HepG2 (cell line): ENCODE results near the gene PNKD. TPM values are rescaled to one million over a fixed set of nuclear protein-coding genes. Genes with fewer than 3 reads are reported as not detected.
A peak's percentile ranks its signal among the peaks of the same experiment; 100 is the strongest.

Experiments
- ARNTL ChIP-seq: sonication (generic); formaldehyde crosslinking; IDR thresholded peaks from 2 replicates; pipeline ENCODE4 v1.4.0; 2020; ENCODE audit warnings: mild to moderate bottlenecking, missing genetic modification reagents
- BHLHE40 ChIP-seq: IDR thresholded peaks from 2 replicates; pipeline ENCODE4 v1.6.1; 2011; ENCODE audit warnings: low read length, improper control_type of control experiment
- HNRNPLL ChIP-seq: fragments of 200-400 bp; formaldehyde crosslinking; IDR thresholded peaks from 2 replicates; pipeline ENCODE4 v1.6.1; 2017; ENCODE audit warnings: mild to moderate bottlenecking, low read depth, low read length; ENCODE audit not compliant: poor library complexity, severe bottlenecking
- KDM1A ChIP-seq: IDR thresholded peaks from 2 replicates; pipeline ENCODE4 v1.6.1; 2016; ENCODE audit warnings: missing compliant biosample characterization
- MTA3 ChIP-seq: sonication (generic); formaldehyde crosslinking; IDR thresholded peaks from 2 replicates; pipeline ENCODE4 v1.4.0; 2020; ENCODE audit warnings: missing genetic modification reagents
- PAWR ChIP-seq: sonication (generic); formaldehyde crosslinking; IDR thresholded peaks from 2 replicates; pipeline ENCODE4 v1.4.0; 2020; ENCODE audit warnings: missing genetic modification reagents, mild to moderate bottlenecking, borderline replicate concordance
- REPIN1 ChIP-seq: sonication (generic); formaldehyde crosslinking; IDR thresholded peaks from 2 replicates; pipeline ENCODE4 v1.8.0; 2022; ENCODE audit warnings: missing genetic modification reagents, low read depth, mild to moderate bottlenecking, borderline replicate concordance
- RORA ChIP-seq: sonication (generic); formaldehyde crosslinking; IDR thresholded peaks from 2 replicates; pipeline ENCODE4 v1.5.0; 2020; ENCODE audit warnings: mild to moderate bottlenecking, missing genetic modification reagents, moderate library complexity
- TOPORS ChIP-seq: sonication (generic); formaldehyde crosslinking; IDR thresholded peaks from 2 replicates; pipeline ENCODE4 v1.8.0; 2023; ENCODE audit warnings: mild to moderate bottlenecking, missing genetic modification reagents
- ZNF670 ChIP-seq: sonication (generic); formaldehyde crosslinking; IDR thresholded peaks from 2 replicates; pipeline ENCODE4 v1.8.0; 2022; ENCODE audit warnings: mild to moderate bottlenecking, missing genetic modification reagents, borderline replicate concordance
- polyA plus RNA-seq, 8 experiments: library from polyadenylated mRNA; depleted of rRNA in 3 of 8; stranded (reverse) in 7 of 8; unstranded in 1 of 8; fragments of >200 nt; fragmentation: Illumina TruSeq in 4 of 8; extraction: Trizol in 4 of 8; gene quantifications; 2 replicates each; pipeline versions ENCODE4 v1.2.1 to v1.2.3, GENCODE V29; 2011 to 2016; ENCODE audit warnings: low read depth in 4 of 8, missing spikeins in 1 of 8, mixed read lengths in 1 of 8; ENCODE audit not compliant: insufficient read depth in 1 of 8
- total RNA-seq, 5 experiments: library from RNA; depleted of rRNA; stranded (reverse); fragments of >200 nt; fragmentation: Illumina TruSeq; extraction: Trizol; gene quantifications; 2 replicates each; pipeline ENCODE4 v1.2.3, GENCODE V29; 2016; ENCODE audit warnings: low read depth in 1 of 5
- TF ChIP-seq, protein P1 (sequence below): sonication (generic); formaldehyde crosslinking; IDR thresholded peaks from 2 replicates; pipeline ENCODE4 v1.5.1; 2020; ENCODE audit warnings: mild to moderate bottlenecking, missing genetic modification reagents, moderate library complexity
- TF ChIP-seq, protein P2 (sequence below): sonication (generic); formaldehyde crosslinking; IDR thresholded peaks from 2 replicates; pipeline ENCODE4 v1.4.0; 2020; ENCODE audit warnings: missing genetic modification reagents, mild to moderate bottlenecking, borderline replicate concordance
- TF ChIP-seq, protein P3 (sequence below): sonication (generic); formaldehyde crosslinking; IDR thresholded peaks from 2 replicates; pipeline ENCODE4 v1.4.0; 2020; ENCODE audit warnings: missing genetic modification reagents
- TF ChIP-seq, protein P4 (sequence below): sonication (generic); formaldehyde crosslinking; IDR thresholded peaks from 2 replicates; pipeline ENCODE4 v1.9.0; 2021; ENCODE audit warnings: missing genetic modification reagents, mild to moderate bottlenecking, borderline replicate concordance
- TF ChIP-seq, protein P5 (sequence below): sonication (generic); formaldehyde crosslinking; IDR thresholded peaks from 2 replicates; pipeline ENCODE4 v1.4.0; 2020; ENCODE audit warnings: mild to moderate bottlenecking, missing genetic modification reagents

PNKD gene
- total and polyA plus RNA-seq, 2 of the 13 experiments (the other 11 are each of a cell fraction or from before 2014, with no cell fraction given): 55.9 to 80.4 TPM

DNA sequence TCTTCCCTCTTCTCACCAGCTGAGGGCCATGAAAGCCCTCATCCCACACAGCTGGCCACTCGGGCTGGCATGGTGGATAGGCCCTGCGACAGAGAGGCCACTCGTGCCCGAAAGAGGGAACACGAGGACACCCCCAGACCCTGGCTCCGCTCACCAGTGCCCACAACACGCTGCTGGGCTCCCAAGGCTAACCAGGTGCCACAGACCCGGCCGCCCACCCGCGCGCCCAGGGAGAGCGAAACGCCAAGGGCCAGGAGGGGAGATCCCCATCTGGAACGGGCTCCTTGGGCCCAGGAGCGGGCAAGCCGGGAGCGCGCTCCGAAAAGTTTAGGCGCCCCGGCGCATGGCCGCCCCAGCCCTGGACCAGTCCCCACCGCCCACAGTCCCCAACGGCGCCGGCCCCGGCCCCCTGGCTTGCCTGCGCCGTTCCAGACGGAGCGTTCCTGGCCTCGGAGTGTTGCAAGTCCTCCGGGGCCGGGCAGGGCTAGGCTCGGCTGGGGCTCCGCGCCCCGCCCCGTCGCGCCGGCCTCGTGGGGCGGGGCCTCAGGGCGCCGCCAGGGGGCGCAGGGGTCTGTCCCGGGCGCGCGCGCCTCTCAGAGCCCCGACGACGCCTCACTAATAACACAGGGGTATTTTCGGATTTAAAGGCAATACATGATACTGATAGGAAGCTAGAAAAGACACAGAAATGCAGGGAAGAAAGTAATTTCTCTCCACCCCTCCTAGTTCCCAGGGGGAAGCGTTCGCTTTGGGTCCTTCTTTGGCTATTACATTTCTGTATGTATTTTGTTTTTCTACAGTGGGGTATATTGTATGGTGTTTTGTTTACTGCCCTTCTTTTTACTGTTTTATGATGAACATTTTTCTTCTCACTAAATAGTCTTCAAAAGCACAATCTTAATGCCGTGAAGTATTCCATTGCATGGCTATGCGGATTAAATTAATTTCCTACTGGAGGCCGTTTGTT is 22.0 kb downstream of the PNKD start, which contains the start of gene TMBIM1 (continued):
- TF ChIP-seq ARNTL (CRISPR knock-in tag) (peak; percentile 82), HNRNPLL (peak; percentile 54), PAWR (CRISPR knock-in tag) (no peak), REPIN1 (CRISPR knock-in tag) (no peak), KDM1A (CRISPR knock-in tag) (no peak), ZNF670 (CRISPR knock-in tag) (0 out of 2 replicates have a peak, but pooled peaks have one; percentile 60), RORA (CRISPR knock-in tag) (no peak), MTA3 (CRISPR knock-in tag) (no peak), TOPORS (CRISPR knock-in tag) (no peak), BHLHE40 (no peak)
- TF ChIP-seq, protein P1, sequence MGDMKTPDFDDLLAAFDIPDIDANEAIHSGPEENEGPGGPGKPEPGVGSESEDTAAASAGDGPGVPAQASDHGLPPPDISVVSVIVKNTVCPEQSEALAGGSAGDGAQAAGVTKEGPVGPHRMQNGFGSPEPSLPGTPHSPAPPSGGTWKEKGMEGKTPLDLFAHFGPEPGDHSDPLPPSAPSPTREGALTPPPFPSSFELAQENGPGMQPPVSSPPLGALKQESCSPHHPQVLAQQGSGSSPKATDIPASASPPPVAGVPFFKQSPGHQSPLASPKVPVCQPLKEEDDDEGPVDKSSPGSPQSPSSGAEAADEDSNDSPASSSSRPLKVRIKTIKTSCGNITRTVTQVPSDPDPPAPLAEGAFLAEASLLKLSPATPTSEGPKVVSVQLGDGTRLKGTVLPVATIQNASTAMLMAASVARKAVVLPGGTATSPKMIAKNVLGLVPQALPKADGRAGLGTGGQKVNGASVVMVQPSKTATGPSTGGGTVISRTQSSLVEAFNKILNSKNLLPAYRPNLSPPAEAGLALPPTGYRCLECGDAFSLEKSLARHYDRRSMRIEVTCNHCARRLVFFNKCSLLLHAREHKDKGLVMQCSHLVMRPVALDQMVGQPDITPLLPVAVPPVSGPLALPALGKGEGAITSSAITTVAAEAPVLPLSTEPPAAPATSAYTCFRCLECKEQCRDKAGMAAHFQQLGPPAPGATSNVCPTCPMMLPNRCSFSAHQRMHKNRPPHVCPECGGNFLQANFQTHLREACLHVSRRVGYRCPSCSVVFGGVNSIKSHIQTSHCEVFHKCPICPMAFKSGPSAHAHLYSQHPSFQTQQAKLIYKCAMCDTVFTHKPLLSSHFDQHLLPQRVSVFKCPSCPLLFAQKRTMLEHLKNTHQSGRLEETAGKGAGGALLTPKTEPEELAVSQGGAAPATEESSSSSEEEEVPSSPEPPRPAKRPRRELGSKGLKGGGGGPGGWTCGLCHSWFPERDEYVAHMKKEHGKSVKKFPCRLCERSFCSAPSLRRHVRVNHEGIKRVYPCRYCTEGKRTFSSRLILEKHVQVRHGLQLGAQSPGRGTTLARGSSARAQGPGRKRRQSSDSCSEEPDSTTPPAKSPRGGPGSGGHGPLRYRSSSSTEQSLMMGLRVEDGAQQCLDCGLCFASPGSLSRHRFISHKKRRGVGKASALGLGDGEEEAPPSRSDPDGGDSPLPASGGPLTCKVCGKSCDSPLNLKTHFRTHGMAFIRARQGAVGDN: peak; percentile 90
- TF ChIP-seq, protein P2, sequence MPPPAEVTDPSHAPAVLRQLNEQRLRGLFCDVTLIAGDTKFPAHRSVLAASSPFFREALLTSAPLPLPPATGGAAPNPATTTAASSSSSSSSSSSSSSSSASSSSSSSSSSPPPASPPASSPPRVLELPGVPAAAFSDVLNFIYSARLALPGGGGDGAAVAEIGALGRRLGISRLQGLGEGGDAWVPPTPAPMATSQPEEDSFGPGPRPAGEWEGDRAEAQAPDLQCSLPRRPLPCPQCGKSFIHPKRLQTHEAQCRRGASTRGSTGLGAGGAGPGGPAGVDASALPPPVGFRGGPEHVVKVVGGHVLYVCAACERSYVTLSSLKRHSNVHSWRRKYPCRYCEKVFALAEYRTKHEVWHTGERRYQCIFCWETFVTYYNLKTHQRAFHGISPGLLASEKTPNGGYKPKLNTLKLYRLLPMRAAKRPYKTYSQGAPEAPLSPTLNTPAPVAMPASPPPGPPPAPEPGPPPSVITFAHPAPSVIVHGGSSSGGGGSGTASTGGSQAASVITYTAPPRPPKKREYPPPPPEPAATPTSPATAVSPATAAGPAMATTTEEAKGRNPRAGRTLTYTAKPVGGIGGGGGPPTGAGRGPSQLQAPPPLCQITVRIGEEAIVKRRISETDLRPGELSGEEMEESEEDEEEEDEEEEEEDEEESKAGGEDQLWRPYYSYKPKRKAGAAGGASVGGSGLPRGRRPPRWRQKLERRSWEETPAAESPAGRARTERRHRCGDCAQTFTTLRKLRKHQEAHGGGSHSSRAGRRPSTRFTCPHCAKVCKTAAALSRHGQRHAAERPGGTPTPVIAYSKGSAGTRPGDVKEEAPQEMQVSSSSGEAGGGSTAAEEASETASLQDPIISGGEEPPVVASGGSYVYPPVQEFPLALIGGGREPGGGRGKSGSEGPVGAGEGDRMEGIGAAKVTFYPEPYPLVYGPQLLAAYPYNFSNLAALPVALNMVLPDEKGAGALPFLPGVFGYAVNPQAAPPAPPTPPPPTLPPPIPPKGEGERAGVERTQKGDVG: 0 out of 2 replicates have a peak, but pooled peaks have one; percentile 46
- TF ChIP-seq, protein P3, sequence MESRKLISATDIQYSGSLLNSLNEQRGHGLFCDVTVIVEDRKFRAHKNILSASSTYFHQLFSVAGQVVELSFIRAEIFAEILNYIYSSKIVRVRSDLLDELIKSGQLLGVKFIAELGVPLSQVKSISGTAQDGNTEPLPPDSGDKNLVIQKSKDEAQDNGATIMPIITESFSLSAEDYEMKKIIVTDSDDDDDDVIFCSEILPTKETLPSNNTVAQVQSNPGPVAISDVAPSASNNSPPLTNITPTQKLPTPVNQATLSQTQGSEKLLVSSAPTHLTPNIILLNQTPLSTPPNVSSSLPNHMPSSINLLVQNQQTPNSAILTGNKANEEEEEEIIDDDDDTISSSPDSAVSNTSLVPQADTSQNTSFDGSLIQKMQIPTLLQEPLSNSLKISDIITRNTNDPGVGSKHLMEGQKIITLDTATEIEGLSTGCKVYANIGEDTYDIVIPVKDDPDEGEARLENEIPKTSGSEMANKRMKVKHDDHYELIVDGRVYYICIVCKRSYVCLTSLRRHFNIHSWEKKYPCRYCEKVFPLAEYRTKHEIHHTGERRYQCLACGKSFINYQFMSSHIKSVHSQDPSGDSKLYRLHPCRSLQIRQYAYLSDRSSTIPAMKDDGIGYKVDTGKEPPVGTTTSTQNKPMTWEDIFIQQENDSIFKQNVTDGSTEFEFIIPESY (CRISPR knock-in tag): 0 out of 2 replicates have a peak, but pooled peaks have one; percentile 12
- TF ChIP-seq, protein P4, sequence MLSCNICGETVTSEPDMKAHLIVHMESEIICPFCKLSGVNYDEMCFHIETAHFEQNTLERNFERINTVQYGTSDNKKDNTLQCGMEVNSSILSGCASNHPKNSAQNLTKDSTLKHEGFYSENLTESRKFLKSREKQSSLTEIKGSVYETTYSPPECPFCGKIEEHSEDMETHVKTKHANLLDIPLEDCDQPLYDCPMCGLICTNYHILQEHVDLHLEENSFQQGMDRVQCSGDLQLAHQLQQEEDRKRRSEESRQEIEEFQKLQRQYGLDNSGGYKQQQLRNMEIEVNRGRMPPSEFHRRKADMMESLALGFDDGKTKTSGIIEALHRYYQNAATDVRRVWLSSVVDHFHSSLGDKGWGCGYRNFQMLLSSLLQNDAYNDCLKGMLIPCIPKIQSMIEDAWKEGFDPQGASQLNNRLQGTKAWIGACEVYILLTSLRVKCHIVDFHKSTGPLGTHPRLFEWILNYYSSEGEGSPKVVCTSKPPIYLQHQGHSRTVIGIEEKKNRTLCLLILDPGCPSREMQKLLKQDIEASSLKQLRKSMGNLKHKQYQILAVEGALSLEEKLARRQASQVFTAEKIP (CRISPR knock-in tag): no peak
- TF ChIP-seq, protein P5, sequence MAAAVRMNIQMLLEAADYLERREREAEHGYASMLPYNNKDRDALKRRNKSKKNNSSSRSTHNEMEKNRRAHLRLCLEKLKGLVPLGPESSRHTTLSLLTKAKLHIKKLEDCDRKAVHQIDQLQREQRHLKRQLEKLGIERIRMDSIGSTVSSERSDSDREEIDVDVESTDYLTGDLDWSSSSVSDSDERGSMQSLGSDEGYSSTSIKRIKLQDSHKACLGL (CRISPR knock-in tag): peak; percentile 81
